ENCODE data around the gene MYO18A. TPM values are rescaled to one million over a fixed set of nuclear protein-coding genes. Genes with fewer than 3 reads are reported as not detected.
"Not testable (repeated sequence)": the region's sequence is repeated elsewhere in the genome, so short reads cannot be mapped to it uniquely, and the experiment has no call there.

MYO18A gene
- total RNA-seq, 1 donor from 2014 or later: 317 TPM

DNA sequence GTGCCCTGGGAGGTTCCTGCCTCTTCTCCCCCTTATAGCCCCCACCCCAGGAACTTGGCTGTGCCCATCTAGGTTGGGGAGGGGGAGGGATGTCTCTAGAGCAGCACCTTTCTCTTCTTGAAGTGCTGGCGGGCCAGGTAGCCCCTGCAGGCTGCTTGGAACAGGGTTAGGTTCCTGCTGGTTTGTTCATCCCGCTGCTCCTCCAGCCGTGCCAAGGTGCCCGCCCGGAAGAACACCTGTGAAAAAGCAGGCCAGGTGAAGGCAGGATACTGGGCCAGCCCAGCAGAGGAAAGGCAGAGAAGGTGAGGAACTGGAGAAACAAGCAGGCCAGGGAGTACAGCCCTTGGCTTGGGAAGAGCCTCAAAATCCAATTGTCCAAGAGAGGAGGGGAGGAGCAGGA is 80.7 kb downstream of the MYO18A start:
- DNase-seq (ENCODE audit: low spot score): no peak
- intact Hi-C loops (cut with DNase I): no loop called here

DNA sequence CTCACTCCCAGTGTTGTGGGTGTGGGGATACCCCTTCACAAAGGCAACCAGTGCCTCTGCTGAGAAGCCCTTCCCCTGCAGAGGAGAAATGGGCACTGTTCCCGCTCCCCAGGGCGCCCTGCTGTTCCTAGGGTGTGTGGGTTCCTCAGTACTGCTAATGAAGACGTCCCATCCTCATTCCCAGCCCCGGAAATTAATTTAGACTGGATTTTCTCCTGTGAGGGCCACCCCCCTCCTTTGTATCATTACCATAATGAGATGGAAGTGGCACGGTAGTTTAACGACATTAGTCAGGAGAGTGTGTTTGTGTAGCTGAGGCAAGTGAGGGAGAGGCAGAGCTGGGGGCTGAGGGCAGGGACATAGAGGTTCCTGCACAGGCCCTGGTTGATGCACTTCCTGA is 84.1 kb downstream of the MYO18A start:
- DNase-seq (ENCODE audit: low spot score): no peak
- intact Hi-C loops (cut with DNase I): no loop called here

DNA sequence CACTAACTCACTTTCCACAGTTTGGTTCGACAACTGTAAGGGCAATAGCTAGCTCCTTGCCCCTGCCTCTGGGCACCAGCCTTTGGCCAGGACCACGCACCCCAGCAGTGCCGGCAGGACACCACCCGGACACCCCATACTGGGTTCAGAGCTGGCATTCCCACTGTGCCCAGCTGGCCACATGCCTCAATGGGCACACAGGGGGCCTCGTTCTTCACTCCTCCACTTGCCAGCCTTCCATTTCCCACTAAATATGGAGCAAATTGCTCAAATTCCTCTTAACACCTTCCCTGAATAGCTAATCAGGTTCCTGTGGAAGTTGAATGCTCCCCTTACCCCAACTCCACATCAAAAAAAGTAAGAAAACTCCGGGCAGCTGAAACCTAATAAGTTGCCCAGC is 84.8 kb downstream of the MYO18A start:
- intact Hi-C loops (cut with DNase I): no loop called here
- no peak for DNase-seq (ENCODE audit: low spot score)

DNA sequence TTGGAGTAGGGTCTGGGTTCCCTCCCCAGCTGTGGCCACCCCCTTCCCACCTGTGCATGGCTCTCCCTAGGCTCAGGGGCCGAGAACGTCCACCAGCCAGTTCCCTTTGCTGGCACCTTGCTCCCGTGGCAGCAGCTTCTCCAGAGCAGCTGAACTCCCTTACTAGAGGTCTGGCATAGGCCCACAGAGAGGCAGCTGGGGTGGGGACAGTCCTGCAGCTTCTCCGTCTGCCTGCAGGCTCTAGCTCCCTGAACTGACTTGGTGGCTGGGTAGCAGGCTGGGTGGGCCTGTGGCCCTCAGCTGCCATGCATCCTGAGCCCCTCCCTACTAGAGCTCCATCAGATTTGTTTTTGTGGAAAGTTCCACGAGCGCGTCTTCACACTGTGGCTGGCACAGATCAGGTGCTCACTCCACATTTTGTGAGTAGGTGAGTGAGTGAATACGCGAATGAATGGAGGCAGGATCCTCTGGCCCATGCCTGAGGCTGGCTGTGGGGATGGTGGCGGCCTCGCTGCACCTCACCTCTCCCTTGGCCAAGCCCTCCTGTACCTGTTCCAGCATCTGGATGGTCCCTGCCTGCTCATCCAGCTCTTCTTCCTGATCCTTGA is 86.0 kb downstream of the MYO18A start:
- intact Hi-C loops (cut with DNase I): no loop called here
- DNase-seq (ENCODE audit: low spot score): no peak

DNA sequence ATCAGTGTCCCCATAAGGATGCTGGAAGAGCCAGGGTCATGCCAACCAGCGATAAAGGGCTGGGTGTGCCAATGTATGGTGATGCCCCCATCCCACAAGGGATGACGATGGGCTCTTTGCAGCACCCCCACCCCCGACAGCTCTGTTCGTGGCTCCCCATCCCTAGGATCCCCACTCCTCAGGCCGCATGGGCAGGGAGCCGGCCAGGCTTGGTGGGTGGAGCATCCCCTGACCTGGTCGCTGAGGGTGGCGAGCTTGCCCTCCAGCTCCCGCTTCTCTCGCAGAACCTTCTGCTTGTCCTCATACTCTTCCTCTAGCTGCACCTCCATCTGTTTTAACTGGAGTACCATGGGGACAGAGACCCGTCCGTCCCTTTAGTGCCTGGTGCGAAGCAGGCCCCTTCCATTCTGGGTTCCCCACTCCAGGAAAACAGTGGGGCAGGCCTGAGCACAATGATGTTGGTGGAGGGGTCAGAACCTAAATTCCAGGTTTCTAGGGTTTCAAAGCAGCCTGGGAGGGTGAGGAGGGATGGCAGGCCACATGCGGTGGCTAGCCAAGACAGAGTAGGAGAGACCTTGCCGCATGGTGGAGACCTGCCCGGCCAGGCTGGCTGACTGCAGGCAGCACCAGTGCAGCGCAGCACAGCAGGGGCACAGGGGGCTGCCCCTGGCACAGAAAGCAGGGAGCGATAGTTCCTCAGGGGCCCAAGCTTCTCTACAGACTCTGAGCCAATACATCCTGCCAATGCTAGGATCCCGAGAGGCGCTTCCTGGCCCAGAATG is 86.9 kb downstream of the MYO18A start:
- intact Hi-C loops (cut with DNase I): no loop called here
- no peak for DNase-seq (ENCODE audit: low spot score)

DNA sequence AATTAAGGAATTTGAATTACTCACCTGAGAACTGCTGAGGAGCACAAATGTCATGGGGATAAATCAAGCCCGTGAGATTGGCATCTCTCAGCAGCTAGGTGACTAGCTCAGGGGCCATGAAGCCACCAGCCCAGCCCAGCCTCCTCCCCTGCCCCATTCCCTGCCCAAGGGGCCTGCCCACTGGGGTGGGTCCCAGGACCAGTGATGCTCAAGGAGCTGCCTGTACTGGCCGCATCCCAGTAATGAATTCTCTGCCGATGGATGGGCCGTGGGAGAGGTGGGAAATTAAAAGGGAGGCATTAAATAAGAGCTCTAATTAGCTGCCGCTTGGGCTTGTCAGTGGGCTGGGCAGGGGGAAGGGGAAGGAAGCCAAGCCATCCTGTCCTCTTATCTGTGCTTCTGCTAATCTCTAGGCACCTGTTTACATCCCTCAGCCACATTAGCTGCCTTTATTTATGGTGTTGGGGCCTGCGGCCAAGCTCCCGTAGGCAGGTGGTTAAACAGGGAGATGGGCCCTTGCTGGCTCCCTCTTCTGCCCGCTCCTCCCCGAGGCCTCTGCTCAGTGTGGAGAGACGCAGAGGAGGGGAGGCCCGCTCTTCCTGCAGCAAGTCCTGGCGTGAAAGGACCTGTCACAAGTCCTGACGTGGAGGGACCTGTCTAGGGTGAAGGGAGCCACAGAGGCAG is 88.5 kb downstream of the MYO18A start:
- DNase-seq (ENCODE audit: low spot score): no peak
- intact Hi-C loops (cut with DNase I): no loop called here

DNA sequence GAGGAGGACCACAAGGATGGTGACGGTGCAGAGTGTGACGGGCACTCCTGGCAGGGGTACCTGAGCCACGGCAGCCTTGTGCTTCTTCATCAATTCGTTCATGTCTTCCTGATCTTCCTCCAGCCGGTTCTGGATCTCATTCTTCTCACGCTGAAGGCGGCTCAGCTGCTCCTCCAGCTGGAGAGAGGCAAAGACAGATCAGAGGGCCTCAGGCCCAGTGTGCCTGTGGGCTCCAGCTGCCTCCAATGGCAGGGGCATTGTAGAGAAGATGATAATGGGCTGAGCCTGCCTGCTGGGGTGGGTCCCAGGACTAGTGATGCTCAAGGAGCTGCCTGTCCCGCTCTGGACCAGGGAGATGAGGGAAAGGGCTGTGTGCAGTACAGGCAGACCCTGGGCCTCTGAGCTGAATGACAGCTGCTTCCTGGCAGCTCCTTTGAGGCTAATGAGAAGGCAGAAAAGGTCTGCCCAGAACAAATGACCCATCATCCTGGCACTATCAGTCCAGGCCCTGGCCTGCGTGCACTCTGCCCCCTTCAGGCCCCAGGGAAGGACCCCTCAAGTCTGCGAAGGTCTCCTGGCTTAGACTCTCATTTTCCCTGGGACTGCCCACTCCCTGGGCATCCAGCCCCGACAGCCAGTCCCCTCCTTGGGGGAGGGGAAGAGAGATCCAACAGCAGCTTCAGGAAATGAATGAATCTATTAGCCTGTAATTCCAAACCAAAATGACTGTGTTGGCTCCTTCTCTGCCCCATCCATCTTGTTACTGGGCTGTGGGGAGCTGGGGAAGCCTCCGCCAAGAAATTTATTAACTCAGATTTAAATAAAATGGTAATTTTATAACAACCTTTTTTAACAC is 89.2 kb downstream of the MYO18A start:
- intact Hi-C loops (cut with DNase I): no loop called here
- DNase-seq (ENCODE audit: low spot score): no peak

DNA sequence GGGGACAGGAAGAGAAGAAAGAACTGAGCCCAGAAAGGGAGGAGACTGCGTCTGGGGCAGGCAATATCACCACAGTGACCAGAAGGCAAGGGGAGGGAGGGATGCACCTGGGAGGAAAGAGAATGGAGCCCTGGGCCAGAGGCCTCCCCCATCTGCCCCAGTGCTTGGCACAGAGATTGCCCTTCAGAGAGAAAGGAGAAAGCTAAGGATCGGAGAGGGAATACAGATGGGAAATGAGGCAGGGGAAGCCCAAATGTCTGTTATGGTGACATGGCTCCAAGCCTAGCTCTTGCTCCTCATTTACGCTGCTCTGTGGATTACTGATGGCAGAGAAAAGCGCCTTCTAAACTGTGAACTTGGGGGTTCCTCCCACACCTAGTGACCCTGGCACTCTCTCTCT is 90.1 kb downstream of the MYO18A start:
- no peak for DNase-seq (ENCODE audit: low spot score)
- intact Hi-C loops (cut with DNase I): no loop called here

DNA sequence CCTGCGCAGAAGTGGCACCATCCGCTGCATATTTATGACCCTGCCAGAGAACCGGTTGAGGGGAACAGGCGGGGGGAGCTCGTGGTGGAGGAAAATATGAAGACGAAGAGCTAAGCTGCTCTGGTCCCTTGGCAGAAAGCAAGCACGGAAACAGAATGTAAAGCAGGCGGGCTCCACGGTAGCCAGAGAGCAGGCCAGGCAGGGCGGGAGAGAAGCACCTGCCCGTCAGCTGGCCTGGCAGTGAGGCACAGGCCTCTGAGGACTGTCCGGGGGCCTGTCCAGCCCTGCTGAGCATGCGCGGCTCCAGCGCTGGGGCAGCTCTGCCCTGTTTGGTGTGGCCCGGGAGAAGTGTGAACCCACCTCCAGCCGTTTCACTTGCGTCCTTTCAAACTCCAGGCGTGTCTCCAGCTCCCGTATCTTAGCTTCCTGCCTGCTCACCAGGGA is 90.6 kb downstream of the MYO18A start:
- intact Hi-C loops (cut with DNase I): no loop called here
- no peak for DNase-seq (ENCODE audit: low spot score)

DNA sequence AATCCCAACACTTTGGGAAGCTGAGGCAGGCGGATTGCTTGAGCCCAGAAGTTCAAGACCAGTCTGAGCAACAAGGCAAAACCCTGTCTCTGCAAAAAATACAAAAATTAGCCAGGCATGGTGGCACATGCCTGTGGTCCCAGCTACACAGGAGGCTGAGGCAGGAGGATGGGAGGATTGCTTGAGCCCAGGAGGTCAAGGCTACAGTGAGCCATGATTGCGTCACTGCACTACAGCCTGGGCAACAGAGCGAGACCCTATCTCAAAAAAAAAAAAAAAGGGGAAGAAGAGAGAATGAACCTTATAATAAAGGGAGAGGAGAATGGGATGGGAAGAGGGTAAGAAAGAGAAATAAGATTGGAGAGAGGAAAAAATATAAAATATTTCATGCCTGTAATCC is 91.4 kb downstream of the MYO18A start:
- DNase-seq (ENCODE audit: low spot score); intact Hi-C loops (cut with DNase I): not testable (repeated sequence)

DNA sequence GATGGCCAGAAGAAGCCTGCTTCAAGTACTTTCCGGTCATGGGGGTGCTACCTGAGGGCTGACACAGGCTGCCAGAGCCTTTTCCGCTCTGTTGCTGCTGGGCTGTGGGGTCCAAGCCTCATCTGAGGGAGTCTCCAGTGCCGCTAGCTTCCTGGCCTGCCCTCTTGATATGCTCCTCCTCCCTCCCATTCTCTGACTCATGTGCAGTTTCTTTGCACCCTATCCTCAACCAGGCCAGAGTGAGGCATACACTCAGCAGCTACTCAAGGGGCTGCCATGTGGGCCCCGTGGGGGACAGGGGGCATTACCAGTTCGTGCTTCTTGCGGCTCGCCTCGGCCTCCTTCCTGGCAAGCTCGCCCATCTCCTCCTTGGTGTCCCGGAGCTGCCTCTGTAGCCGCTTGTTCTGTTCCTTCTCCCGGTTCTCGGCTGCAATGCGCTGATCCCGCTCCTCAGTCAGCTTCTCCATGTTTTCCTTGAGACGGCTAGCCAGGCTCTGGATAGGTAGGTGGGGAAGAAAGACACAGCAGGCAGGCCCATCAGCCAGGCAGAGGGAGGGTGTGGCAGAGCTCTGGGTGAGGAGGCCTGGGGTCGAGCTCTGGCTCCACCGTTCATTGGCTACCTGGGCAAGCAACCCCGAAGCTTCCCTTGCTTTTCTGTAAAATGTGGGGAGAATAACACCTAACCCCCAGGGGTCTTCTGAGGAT is 93.4 kb downstream of the MYO18A start:
- intact Hi-C loops (cut with DNase I): no loop called here
- DNase-seq (ENCODE audit: low spot score): no peak

DNA sequence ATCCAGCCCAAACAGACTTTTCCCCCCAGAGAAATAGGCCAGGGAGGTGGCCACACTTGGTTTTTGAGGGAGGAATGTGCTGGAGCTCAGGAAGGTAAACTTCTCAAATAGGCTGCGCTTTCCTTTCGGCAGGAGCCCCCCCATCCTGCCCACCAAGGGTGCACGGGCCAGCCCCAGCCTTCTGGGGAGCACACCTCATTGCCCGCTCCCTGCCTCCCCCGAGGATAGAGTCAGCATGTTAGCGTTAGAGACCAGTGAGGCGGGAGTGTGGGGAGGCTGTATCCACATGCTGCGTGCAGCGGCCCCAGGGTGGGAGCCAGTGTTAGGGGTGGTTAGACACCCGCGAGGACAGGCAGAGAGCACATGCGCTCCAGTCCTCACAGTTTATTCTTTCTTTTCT is 95.0 kb downstream of the MYO18A start:
- intact Hi-C loops (cut with DNase I): no loop called here
- DNase-seq (ENCODE audit: low spot score): no peak

DNA sequence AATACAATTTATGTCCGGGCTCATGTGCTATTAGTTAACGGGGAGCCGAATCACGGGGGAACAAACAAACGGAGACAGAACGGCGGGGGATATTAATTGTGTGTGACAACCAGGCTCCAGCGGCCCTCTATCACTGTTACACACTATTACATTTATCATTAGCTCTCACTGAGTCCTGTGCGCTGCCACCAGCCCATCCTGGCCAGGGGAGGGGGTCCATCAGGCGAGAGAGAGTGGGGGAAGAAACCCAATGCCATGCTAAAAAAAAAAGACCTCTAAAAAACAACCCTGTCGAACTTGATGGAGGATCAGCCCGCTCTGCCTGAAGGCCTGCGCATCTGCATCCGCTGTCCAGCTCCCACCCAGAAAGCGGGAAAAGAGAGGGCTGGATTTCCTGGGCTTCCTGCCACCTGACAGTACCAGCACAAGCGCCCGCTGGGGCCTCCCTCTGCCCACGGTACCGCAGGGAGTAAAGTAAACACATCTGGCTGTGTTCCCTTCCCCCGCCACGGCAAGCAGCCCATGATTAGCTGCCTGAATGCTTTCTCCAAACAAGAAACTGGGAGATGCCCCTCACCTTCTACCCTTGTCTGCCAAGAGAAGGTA is 95.6 kb downstream of the MYO18A start:
- no peak for DNase-seq (ENCODE audit: low spot score)
- intact Hi-C loops (cut with DNase I): no loop called here

DNA sequence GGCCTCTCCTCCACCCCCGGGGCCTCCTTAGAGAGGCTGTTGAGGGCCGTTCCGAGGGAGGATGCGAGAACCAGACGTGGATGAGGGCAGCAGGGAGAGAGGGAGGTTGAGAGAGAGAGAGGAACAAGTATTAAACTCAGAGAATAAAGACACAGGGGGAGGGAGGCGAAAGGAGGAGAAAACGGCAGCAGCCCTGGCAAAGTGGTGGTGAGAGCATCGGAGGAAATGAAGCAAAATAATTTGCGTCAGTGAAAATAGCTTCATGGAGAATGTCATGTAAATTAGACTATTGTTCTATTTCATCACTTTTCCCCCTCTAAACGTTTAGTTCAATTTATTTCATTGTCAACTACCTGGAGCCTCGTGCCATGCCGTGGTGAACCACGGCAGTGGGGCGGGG is 99.2 kb downstream of the MYO18A start:
- DNase-seq (ENCODE audit: low spot score): no peak
- intact Hi-C loops (cut with DNase I): no loop called here

DNA sequence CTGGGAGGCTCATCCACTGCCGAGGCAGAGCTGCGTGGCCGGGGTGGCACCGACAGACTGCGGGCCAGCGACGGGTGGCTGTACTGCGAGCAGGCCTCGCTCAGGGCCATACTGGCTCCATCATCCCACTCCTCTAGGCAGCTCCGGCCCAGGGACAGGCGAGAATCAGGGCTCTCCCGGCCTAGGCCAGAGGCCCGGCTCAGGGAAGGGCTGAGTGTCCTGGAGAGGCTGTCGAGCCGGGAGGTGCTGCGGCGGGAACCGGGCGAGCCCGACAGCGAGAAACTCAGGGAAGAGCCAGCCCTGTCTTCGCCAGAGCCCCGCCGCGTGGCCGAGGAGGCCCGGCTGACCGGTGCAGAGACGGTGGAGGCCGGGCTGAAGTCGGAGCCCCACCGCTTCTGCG is 99.9 kb downstream of the MYO18A start:
- intact Hi-C loops (cut with DNase I): no loop called here
- DNase-seq (ENCODE audit: low spot score): no peak

DNA sequence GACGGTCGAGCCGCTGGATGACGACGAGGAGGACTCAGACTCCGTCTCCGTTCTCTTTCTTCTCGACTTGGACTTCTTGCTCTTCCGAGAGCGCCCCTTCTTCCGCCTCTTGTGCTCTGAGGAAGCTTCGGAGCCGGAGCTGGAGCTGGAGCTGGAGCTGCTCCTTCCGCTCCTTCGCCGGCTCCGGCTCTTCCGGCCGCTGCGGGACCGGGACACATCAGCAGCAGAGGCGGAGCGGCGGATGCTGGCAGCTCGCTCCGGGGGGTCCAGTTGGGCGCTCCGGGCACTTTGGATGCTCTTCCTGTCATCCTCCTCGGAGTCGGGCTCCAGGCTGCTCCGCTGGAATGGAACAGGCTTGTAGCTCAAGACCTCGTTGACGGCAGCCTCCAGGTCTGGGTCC is 100.3 kb downstream of the MYO18A start:
- intact Hi-C loops (cut with DNase I): no loop called here

DNA sequence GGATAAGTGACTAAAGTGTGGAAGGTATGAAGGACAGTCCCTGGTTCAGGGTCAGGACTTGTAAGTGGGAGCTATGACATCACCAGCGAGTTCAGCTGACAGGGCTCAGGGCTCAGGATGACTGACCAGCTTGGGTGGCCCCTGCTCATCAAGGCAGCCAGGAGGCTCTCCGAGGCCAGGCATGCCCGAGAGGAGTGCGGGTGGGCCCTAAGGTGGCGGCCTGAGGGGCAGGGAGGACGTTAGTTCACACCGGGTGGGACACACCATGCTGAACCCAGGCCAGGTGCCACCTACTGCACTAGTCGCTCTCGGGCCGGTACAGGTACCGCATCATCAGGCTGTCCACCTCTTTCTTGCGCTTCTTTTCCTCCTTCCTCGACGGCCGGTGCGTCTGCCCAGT is 100.8 kb downstream of the MYO18A start:
- DNase-seq (ENCODE audit: low spot score): no peak
- intact Hi-C loops (cut with DNase I): no loop called here

More for the DNA sequence above, 100.3 kb downstream of the MYO18A start:
- DNase-seq (ENCODE audit: low spot score): no peak

DNA sequence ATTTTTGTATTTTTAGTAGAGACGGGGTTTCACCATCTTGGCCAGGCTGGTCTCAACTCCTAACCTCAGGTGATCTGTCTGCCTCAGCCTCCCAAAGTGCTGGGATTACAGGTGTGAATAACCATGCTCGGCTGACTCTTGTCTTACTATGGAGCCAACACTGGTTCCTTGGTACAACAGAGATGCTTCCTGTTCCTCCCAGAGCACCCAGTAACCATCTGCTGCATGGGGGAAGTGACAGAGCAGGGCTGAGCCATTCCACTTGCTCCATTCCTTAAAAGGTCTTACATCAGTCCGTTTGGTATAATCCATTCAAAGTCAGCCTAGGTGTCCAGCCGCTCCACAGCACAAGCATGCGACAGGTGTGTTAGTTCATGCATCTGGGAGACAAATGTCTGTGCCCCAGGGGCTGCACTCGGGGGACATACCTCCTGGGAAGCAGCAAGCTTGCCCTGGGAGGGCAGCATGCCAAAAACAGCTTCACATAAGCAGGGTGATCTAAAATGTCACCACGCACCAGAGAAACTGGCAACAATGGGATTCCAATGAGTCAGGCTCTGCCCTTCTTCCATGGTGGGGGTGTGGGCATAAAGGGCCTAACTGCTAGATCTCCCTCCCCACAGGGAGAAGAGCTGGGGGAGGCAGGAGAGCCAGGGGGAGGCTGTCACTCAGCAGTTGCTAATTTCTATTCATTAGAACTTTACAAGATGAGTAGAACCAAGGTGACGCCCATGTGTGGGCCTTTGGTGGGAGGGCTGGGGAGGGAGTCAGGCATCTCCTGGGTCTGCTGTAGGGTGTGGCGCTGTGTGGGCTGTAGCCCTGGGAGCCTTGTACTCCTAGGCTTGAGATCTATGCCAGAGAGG is 101.8 kb downstream of the MYO18A start:
- no peak for DNase-seq (ENCODE audit: low spot score)

More for the DNA sequence above, 101.8 kb downstream of the MYO18A start:
- intact Hi-C loops (cut with DNase I): no loop called here

Measured in cardiac septum (tissue), 1 donor.